ENCODE data around the gene MTX2. TPM values are rescaled to one million over a fixed set of nuclear protein-coding genes. Genes with fewer than 3 reads are reported as not detected.
"Not testable (repeated sequence)": the region's sequence is repeated elsewhere in the genome, so short reads cannot be mapped to it uniquely, and the experiment has no call there.

MTX2 gene
- total RNA-seq, 2 experiments from 2014 or later, result 22.6 to 28.6 TPM

DNA sequence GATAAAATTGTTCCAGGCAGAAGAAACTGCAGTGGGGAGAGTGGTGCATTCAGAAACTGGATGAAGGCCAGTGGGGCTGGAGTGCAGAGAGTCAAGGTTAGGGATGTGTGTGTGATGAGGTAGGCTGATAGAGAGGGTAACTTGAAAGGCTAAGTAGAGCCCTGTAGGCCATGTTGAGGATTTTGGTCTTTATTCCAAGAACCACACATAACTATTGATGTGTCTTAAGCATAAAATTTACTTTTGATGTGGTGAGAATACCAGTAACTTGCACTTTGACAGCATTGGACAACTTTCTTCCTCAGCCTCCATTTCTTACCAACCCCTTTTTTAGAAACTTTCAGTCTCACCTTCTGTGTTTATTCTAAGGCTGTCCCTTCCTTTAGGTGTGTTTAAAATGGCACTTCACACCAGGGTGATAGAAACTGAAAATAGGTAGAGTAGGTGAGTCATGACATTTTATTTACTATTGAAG lies 22.6 kb downstream of the MTX2 start:
- Mint-ChIP-seq H3K9me3 (ENCODE audit: low read depth) (no peaks in the 10 kb centered on the region), H3K4me1 (peaks cover 31% of the 10 kb centered on the region), H3K4me3 (no peak overlapping the region), H3K27ac (peak overlapping the region; percentile 7), H3K27me3 (no peaks in the 10 kb centered on the region), H3K36me3 (ENCODE audit: low read depth) (peaks cover 2% of the 10 kb centered on the region)
- DNase-seq (peak; percentile 6), ATAC-seq (peak; percentile 93)
- CTCF ChIA-PET, result interaction anchor here (1.3 kb wide), 1 partner anchor 9 kb away, joined by 5 read pairs; no protein-coding TSS in a partner anchor
- POLR2A ChIA-PET, result interaction anchor here (0.7 kb wide), 1 partner anchor 52 kb away, joined by 3 read pairs; no protein-coding TSS in a partner anchor
- intact Hi-C loops (cut with DNase I, micrococcal nuclease), result no loop called here

DNA sequence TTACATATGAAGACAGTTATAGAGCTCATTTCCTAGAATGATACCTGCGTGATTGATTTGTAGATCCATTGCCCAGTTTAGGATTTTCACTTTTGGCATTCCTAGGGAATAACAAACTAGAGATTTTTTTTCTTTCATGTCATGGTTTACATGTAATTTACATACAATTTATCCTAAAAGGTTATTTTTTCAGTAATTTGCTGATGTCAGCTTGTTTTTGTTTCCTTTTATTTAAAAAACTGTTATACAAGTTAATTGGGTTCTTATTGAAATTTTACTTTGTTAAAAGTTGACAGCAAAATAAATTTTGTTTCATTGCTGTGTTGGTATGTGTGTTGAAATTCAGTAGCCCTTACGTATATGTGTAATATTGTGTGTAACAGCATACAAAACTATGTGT lies 23.4 kb downstream of the MTX2 start:
- ATAC-seq, result no peak
- H3K36me3 Mint-ChIP-seq (ENCODE audit: low read depth), result peaks cover 1% of the 10 kb centered on the region
- ChIA-PET CTCF (no interaction called here), POLR2A (no interaction called here)
- no peaks in the 10 kb centered on the region for H3K9me3 Mint-ChIP-seq (ENCODE audit: low read depth)
- H3K27ac Mint-ChIP-seq, result no peak overlapping the region
- intact Hi-C loops (cut with DNase I, micrococcal nuclease), result no loop called here
- no peak for DNase-seq
- H3K4me3 Mint-ChIP-seq, result no peak overlapping the region
- H3K27me3 Mint-ChIP-seq, result no peaks in the 10 kb centered on the region
- peaks cover 30% of the 10 kb centered on the region for H3K4me1 Mint-ChIP-seq

DNA sequence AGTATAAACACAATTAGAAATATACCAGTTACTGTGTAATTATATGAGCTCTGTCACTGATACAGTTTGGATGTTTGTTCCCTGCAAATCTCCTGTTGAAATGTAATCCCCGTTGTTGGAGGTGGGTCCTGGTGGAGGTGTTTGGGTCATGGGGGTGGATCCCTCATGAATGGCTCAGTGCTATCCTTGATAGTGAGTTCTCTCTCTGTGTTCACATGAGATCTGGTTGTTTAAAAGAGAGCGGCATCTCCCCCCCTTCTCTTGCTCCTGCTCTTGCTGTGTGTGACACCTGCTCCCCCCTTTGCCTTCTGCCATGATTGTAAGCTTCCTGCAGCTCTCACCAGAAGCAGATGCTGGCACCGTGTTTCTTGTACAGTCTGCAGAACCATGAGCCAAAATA lies 24.1 kb downstream of the MTX2 start:
- no peaks in the 10 kb centered on the region for H3K9me3 Mint-ChIP-seq (ENCODE audit: low read depth)
- no peak for DNase-seq
- H3K36me3 Mint-ChIP-seq (ENCODE audit: low read depth), result peaks cover 1% of the 10 kb centered on the region
- intact Hi-C loops (cut with DNase I, micrococcal nuclease), result no loop called here
- H3K4me3 Mint-ChIP-seq, result no peak overlapping the region
- no peak overlapping the region for H3K27ac Mint-ChIP-seq
- ChIA-PET POLR2A (no interaction called here), CTCF (interaction anchor here (1.1 kb wide), 1 partner anchor 10 kb away, joined by 4 read pairs; no protein-coding TSS in a partner anchor)
- no peaks in the 10 kb centered on the region for H3K27me3 Mint-ChIP-seq
- H3K4me1 Mint-ChIP-seq, result peaks cover 28% of the 10 kb centered on the region
- no peak for ATAC-seq

DNA sequence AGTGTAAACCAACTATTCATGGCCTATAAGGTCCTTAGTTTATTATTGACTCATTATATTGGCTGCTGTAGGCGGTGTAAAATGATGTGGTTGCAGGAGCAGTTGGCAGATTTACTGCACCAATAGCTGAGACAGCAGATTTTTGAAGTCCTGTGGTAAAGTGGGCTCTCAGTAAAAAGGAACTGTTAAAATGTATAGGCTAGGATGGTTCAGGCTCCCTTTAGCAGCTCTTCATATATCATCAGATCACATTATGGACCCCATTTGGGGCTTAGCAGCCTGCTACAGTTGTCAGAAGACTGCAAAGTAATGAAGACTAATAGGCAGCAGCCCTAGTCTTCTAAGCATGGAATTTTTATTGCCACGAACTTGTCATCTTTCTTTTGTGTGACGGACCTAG lies 27.8 kb downstream of the MTX2 start:
- DNase-seq, result no peak
- Mint-ChIP-seq H3K9me3 (ENCODE audit: low read depth) (no peaks in the 10 kb centered on the region), H3K36me3 (ENCODE audit: low read depth) (peaks cover 3% of the 10 kb centered on the region), H3K4me1 (peaks cover 4% of the 10 kb centered on the region), H3K4me3 (no peak overlapping the region), H3K27me3 (no peaks in the 10 kb centered on the region), H3K27ac (no peak overlapping the region)
- ChIA-PET CTCF (no interaction called here), POLR2A (no interaction called here)
- intact Hi-C loops (cut with DNase I, micrococcal nuclease), result no loop called here
- no peak for ATAC-seq

DNA sequence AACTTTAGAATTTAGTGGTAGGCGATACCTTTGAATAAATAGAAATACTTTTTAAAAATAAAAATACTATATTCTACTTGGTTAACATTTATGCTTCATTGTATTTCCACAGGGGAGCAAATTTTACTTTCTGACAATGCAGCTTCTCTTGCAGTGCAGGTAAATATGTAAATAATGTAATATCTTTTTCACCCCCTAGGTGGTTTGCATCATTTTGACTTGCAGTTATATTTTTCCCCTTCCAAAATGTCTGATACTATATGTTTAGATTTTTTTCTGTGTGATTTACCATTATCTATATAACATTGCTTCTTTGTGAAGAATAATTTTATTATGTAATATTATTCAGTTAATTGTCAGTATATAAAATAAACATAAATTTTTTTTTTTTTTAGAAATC lies 28.5 kb downstream of the MTX2 start:
- intact Hi-C loops (cut with DNase I, micrococcal nuclease), result no loop called here
- H3K27me3 Mint-ChIP-seq, result no peaks in the 10 kb centered on the region
- no peaks in the 10 kb centered on the region for H3K4me1 Mint-ChIP-seq
- peaks cover 3% of the 10 kb centered on the region for H3K36me3 Mint-ChIP-seq (ENCODE audit: low read depth)
- no peak overlapping the region for H3K27ac Mint-ChIP-seq
- H3K9me3 Mint-ChIP-seq (ENCODE audit: low read depth), result no peaks in the 10 kb centered on the region
- ChIA-PET CTCF (no interaction called here), POLR2A (no interaction called here)
- ATAC-seq (no peak), DNase-seq (no peak)
- no peak overlapping the region for H3K4me3 Mint-ChIP-seq

DNA sequence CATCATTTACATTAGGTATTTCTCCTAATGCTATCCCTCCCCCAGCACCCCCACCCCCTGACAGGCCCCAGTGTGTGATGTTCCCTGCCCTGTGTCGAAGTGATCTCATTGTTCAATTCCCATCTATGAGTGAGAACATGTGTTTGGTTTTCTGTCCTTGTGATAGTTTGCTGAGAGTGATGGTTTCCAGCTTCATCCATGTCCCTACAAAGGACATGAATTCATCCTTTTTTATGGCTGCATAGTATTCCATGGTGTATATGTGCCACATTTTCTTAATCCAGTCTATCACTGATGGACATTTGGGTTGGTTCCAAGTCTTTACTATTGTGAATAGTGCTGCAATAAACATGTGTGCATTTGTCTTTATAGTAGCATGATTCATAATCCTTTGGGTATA lies 36.8 kb downstream of the MTX2 start:
- H3K9me3 Mint-ChIP-seq (ENCODE audit: low read depth); H3K4me1 Mint-ChIP-seq; ATAC-seq; intact Hi-C loops (cut with DNase I, micrococcal nuclease); H3K27ac Mint-ChIP-seq; H3K27me3 Mint-ChIP-seq; CTCF ChIA-PET; DNase-seq; H3K4me3 Mint-ChIP-seq; POLR2A ChIA-PET: not testable (repeated sequence)
- H3K36me3 Mint-ChIP-seq (ENCODE audit: low read depth), result peaks cover 50% of the 10 kb centered on the region

DNA sequence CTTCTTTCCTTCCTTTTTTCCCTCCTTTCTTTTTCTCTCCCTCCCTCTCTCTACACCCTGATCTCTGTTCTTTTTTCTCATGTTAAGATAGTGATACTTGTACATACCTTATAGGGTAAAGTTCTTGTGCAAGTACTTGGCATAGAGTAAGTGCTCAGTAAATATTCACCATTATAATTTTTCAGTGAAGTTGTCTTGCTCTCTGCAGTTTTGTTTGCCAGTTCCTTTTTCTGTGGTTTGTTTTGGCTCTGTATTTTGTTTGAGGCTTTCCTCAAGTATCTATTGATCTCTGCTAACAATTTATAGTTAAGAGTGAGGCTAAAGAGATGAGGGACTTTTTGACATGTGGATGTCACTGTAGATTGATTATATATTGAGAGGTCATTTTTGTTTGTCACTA lies 48.0 kb downstream of the MTX2 start:
- H3K36me3 Mint-ChIP-seq (ENCODE audit: low read depth), result peaks cover 6% of the 10 kb centered on the region
- no peak overlapping the region for H3K27ac Mint-ChIP-seq
- intact Hi-C loops (cut with DNase I, micrococcal nuclease), result no loop called here
- no peak overlapping the region for H3K4me3 Mint-ChIP-seq
- ChIA-PET POLR2A (no interaction called here), CTCF (no interaction called here)
- no peaks in the 10 kb centered on the region for H3K9me3 Mint-ChIP-seq (ENCODE audit: low read depth)
- no peaks in the 10 kb centered on the region for H3K27me3 Mint-ChIP-seq
- DNase-seq (no peak), ATAC-seq (no peak)
- H3K4me1 Mint-ChIP-seq, result peaks cover 2% of the 10 kb centered on the region

DNA sequence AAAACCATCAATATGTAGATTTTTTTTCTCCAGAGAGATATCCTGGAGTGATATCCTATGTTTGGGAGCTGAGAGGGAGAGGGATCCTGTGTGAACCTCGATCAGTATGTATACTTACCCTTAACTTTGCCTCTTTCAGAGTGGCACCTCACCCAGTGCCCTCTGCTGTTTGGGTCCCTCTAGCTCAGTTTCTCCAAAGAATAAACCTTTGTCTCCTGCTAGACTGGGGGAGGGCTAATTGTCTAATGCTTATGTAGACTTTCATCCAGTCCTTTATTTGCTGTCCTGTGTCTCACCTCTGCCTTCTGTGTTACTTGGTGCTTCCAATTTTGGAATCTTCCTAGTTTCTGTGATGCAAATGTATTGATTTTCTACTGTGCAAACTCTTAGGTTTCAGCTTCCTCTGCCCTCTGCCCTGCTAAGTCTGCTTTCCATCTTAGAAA lies 48.4 kb downstream of the MTX2 start:
- CTCF ChIA-PET, result no interaction called here
- POLR2A ChIA-PET, result no interaction called here
- intact Hi-C loops (cut with DNase I, micrococcal nuclease), result no loop called here
- no peak overlapping the region for H3K27ac Mint-ChIP-seq
- no peaks in the 10 kb centered on the region for H3K9me3 Mint-ChIP-seq (ENCODE audit: low read depth)
- H3K36me3 Mint-ChIP-seq (ENCODE audit: low read depth), result peaks cover 6% of the 10 kb centered on the region
- no peak overlapping the region for H3K4me3 Mint-ChIP-seq
- H3K4me1 Mint-ChIP-seq, result peaks cover 2% of the 10 kb centered on the region
- no peak for DNase-seq
- no peaks in the 10 kb centered on the region for H3K27me3 Mint-ChIP-seq
- no peak for ATAC-seq

DNA sequence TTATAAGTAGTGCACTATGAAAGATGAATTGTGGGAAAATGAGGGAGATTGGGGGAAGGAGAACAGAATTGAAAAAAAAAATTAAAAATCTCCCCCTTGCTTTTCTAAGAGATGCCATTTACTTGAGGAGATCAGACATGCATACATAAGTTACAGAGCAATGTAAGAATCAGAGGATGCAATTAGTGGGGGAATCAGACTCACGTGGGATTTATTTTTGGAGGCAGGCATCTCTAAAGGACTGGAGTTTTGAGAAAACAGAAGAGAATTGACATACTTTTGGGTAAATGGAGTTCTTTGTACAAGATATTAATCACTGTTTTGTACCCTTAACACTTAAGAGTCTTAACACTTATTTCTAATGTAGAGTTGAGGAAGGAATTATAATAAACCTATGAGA lies 52.7 kb downstream of the MTX2 start:
- ChIA-PET CTCF (interaction anchor here (1.0 kb wide), 1 partner anchor 181 kb away, joined by 3 read pairs; no protein-coding TSS in a partner anchor), POLR2A (no interaction called here)
- Mint-ChIP-seq H3K4me1 (peaks cover 2% of the 10 kb centered on the region), H3K9me3 (ENCODE audit: low read depth) (no peaks in the 10 kb centered on the region), H3K27ac (no peak overlapping the region), H3K36me3 (ENCODE audit: low read depth) (peaks cover 6% of the 10 kb centered on the region), H3K27me3 (no peaks in the 10 kb centered on the region), H3K4me3 (no peak overlapping the region)
- DNase-seq (no peak), ATAC-seq (no peak)
- intact Hi-C loops (cut with DNase I, micrococcal nuclease), result no loop called here

DNA sequence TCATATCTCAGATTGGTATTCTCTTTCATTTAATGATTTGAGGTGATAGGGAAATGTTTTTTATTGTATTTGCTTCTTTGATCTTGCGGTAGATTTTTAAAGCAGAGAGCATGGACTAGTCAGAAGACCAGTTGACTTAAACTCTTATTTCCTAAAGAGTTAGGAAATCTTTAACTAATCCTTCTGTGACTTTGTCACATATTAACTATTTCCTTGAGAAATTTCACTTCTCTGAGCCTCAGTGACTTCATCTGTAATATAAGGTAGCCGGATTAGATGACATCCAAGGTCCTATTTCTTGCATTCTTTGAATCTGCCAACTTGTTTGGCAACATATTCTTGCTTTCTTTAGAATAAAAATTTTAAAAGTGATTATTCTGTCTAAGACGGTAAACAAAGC lies 55.6 kb downstream of the MTX2 start:
- ChIA-PET POLR2A (no interaction called here), CTCF (no interaction called here)
- peaks cover 5% of the 10 kb centered on the region for H3K36me3 Mint-ChIP-seq (ENCODE audit: low read depth)
- ATAC-seq (no peak), DNase-seq (no peak)
- no peak overlapping the region for H3K4me3 Mint-ChIP-seq
- peaks cover 2% of the 10 kb centered on the region for H3K4me1 Mint-ChIP-seq
- H3K27ac Mint-ChIP-seq, result no peak overlapping the region
- no peaks in the 10 kb centered on the region for H3K9me3 Mint-ChIP-seq (ENCODE audit: low read depth)
- intact Hi-C loops (cut with DNase I, micrococcal nuclease), result no loop called here
- H3K27me3 Mint-ChIP-seq, result no peaks in the 10 kb centered on the region

DNA sequence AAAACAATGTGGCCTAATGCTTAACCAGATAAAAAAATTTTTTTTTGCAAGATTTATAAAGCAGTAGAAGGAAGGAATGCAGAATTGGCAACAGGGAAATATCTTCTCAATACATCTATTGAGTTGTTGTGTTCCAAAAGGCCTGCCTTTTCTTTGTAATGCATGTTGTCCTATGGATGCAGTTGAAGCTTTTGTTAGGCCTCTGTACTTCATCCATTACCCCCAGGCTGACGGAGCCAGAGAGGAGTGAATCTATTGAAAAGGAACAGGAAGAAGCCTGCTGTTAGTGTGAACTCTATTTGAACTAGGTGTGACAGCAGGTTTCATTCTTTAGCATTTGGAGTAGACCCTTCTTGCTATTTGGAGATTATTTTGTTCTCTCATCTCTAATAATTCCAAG lies 56.5 kb downstream of the MTX2 start:
- DNase-seq (no peak), ATAC-seq (no peak)
- no peaks in the 10 kb centered on the region for H3K9me3 Mint-ChIP-seq (ENCODE audit: low read depth)
- no peaks in the 10 kb centered on the region for H3K27me3 Mint-ChIP-seq
- CTCF ChIA-PET, result no interaction called here
- H3K27ac Mint-ChIP-seq, result no peak overlapping the region
- H3K4me1 Mint-ChIP-seq, result no peaks in the 10 kb centered on the region
- intact Hi-C loops (cut with DNase I, micrococcal nuclease), result no loop called here
- POLR2A ChIA-PET, result no interaction called here
- peaks cover 3% of the 10 kb centered on the region for H3K36me3 Mint-ChIP-seq (ENCODE audit: low read depth)
- no peak overlapping the region for H3K4me3 Mint-ChIP-seq

DNA sequence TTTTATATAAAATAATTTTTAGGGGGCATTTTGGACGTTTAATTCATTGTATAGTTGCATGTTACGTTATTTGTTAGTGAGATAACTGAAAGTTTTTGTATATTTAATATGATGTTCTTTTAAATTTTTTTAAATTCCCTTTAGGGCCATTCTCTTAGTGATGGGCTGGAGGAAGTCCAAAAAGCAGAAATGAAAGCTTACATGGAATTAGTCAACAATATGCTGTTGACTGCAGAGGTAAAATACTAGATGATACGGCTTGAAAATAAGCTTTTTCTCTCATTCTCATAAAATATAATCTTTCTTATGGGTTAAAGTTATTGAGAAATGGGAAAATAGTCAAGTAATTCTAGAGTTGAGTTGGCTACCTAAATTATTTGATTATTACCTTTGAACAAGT lies 58.9 kb downstream of the MTX2 start:
- ChIA-PET POLR2A (no interaction called here), CTCF (interaction anchor here (1.1 kb wide), 1 partner anchor 27 kb away, joined by 3 read pairs; no protein-coding TSS in a partner anchor)
- DNase-seq (no peak), ATAC-seq (no peak)
- Mint-ChIP-seq H3K9me3 (ENCODE audit: low read depth) (no peaks in the 10 kb centered on the region), H3K4me1 (no peaks in the 10 kb centered on the region), H3K36me3 (ENCODE audit: low read depth) (peaks cover 8% of the 10 kb centered on the region), H3K4me3 (no peak overlapping the region), H3K27ac (no peak overlapping the region), H3K27me3 (no peaks in the 10 kb centered on the region)
- intact Hi-C loops (cut with DNase I, micrococcal nuclease), result no loop called here

DNA sequence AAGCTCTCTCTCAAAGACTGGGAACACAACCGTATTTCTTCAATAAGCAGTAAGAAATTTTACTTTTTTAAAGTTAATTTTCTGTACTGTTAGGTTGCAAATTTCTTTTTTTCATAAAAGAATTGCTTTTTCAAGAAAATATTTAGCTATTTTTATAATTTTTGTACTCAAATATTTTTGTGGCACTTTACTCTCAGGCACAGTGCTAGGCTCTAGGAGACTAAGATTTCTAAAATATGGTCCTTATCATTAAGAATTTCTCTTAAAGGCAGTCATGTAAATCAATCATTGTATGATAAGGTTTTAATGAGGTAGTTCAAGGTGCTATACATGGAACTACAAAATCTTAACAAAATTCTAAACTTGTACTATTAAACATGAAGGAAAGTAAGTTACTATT lies 61.4 kb downstream of the MTX2 start:
- no peaks in the 10 kb centered on the region for H3K27me3 Mint-ChIP-seq
- ChIA-PET CTCF (no interaction called here), POLR2A (no interaction called here)
- no peak overlapping the region for H3K27ac Mint-ChIP-seq
- H3K4me1 Mint-ChIP-seq, result no peaks in the 10 kb centered on the region
- intact Hi-C loops (cut with DNase I, micrococcal nuclease), result no loop called here
- no peaks in the 10 kb centered on the region for H3K9me3 Mint-ChIP-seq (ENCODE audit: low read depth)
- ATAC-seq (no peak), DNase-seq (no peak)
- peaks cover 10% of the 10 kb centered on the region for H3K36me3 Mint-ChIP-seq (ENCODE audit: low read depth)
- no peak overlapping the region for H3K4me3 Mint-ChIP-seq

Measured in activated CD4-positive, alpha-beta T cell treated with anti-CD3 and anti-CD28 coated beads for 36 hours (primary cell).